Measurements from ENCODE around the gene ZNF311.
"Not testable (repeated sequence)": the region's sequence is repeated elsewhere in the genome, so short reads cannot be mapped to it uniquely, and the experiment has no call there.

The ZNF311 gene

DNA sequence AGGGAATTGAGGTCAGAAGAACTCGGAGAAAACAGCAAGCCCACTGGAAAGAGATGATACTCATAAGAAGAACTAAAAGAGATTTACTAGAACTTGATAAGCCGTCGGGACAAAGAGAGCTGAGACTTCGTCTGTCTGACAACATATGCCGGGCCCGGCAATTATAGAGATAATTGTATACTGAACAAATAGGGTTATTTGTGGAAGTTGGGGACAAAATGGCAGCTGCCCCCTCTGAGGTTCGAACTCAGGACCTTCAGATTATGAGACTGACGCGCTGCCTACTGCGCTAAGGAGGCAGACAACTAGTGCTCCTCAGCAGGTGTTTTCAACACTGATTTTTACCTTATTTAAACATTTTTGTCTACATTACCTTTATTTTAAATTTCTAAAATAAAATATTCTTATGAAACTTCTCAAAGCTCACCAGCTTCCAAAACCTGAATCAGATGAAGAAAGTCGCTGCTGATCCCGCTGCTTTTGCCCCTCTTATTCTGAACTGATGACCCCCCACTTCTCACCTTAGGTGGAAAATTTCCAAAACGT lies 52.0 kb downstream of the ZNF311 start:
- DNase-seq: peak; percentile 34

DNA sequence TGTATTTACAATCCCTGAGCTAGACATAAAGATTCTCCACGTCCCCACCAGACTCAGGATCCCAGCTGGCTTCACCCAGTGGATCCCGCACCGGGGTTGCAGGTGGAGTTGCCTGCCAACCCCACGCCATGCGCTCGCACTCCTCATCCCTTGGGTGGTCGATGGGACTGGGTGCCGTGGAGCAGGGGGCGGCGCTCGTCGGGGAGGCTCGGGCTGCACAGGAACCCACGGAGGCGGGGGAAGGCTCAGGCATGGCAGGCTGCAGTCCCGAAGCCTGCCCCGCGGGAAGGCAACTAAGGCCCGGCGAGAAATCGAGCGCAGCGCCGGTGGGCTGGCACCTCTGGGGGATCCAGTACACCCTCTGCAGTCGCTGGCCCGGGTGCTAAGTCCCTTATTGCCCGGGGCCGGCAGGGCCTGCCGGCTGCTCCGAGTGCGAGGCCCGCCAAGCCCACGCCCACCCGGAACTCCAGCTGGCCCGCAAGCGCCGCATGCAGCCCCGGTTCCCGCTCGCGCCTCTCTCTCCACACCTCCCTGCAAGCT lies 55.4 kb downstream of the ZNF311 start:
- DNase-seq: not testable (repeated sequence)

DNA sequence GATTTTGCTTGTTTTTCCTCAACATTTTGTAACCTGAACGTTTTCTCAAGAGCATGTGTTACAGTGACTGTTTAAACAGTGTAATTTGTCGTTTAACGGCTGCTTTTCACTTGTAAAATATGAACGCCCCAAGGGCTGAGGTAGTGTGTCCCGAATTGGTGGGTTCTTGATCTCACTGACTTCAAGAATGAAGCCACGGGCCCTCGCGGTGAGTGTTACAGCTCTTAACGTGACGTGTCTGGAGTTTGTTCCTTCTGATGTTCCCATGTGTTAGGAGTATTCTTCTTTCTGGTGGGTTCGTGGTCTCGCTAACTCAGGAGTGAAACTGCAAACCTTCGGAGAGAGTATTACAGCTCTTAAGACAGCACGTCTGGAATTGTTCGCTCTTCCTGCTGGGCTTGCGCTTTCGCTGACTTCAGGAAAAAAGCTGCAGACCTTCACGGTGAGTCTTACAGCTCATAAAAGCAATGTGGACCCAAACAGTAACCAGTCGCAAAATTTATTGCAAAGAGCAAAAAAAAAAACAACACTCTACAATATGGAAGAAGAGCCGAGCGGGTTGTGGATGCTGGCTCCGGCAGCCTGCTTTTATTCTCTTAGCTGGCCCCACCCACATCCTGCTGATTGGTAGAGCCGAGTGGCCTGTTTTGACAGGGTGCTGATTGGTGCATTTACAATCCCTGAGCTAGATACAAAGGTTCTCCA lies 56.2 kb downstream of the ZNF311 start:
- no peak for DNase-seq

GRCh38 chr6:28947831-28948270 lies 57.3 kb downstream of the ZNF311 start:
- DNase-seq: no peak

DNA sequence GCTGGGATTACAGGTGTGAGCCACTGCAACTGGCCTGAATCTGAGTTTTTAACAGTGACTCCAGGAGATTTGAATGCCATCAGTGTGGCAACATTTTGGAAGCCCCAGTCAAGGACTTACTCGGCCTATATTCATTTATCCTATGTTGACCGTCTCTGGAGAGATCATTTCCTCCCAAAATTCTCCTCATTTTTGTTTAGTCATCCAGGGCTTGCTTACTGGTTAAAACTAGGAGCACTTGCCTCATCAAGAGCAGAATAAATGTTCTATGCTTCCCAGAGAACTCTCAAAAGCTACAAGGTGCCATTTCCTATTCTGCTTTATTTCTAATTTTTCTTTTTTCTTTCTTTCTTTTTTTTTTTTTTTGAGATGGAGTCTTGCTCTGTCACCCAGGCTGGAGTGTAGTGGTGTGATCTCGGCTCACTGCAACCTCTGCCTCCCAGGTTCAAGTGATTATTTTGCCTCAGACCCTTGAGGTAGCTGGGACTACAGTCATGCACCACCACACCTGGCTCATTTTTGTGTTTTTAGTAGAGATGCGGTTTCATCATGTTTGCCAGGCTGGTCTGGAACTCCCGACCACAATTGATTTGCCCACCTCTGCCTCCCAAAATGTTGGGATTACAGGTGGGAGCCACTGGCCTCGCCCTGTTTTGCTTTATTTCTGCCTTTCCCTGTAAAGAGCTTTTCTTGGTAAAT lies 57.9 kb downstream of the ZNF311 start:
- DNase-seq: no peak

DNA sequence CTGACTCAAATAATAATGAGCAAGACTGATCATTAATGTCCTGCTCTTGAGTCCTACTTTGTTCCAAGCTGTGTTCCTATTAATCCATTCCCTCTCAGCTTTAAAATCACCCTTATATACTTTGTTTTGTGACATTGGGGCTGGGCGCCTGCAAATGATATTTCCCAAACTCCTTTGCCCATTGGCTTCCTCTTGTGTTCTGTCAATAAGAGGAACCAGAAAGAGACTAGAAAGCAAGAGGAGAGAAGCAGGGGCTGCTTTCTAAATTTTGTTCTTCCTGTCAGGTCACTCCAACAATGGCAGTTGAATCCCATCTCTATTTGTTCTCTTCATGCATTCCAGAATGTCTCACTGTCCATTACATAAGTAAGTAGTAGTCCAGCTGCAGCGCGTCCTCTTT lies 59.8 kb downstream of the ZNF311 start:
- no peak for DNase-seq

All from effector CD4-positive, alpha-beta T cell (primary cell).